GM23338 (cell line): ENCODE data around the gene MAST4.

Experiments used
- CTCF ChIP-seq, 2 experiments: fragments of 200-600 bp in 1 of 2; sonication (generic) in 1 of 2; conservative IDR thresholded peaks; 2 replicates each; pipeline versions ENCODE4 v1.5.1 to v1.6.1; 2016 to 2017; ENCODE audit warnings: antibody characterized with exemption in 2 of 2, low read depth in 2 of 2, mild to moderate bottlenecking in 2 of 2, moderate library complexity in 1 of 2
- ETS1 ChIP-seq: IDR thresholded peaks from 2 replicates; pipeline ENCODE4 v1.6.1; 2016; ENCODE audit warnings: antibody characterized with exemption
- EZH2 ChIP-seq: fragments of 200-600 bp; sonication (generic); IDR thresholded peaks from one replicate; pipeline ENCODE4 v1.8.0; 2017; ENCODE audit warnings: antibody characterized with exemption, mild to moderate bottlenecking, low read depth; ENCODE audit not compliant: unreplicated experiment
- POLR2AphosphoS5 ChIP-seq: IDR thresholded peaks from 2 replicates; pipeline ENCODE4 v1.6.1; 2016; ENCODE audit warnings: antibody characterized with exemption, low read depth
- REST ChIP-seq: IDR thresholded peaks from one replicate; pipeline ENCODE4 v1.6.1; 2018; ENCODE audit warnings: antibody characterized with exemption; ENCODE audit not compliant: unreplicated experiment
- TF ChIP-seq, protein P1 (sequence below): fragments of 250-450 bp; sonication (Bioruptor Pico); IDR thresholded peaks from 2 replicates; pipeline ENCODE4 v1.5.0; 2020; ENCODE audit warnings: mild to moderate bottlenecking, moderate library complexity

DNA sequence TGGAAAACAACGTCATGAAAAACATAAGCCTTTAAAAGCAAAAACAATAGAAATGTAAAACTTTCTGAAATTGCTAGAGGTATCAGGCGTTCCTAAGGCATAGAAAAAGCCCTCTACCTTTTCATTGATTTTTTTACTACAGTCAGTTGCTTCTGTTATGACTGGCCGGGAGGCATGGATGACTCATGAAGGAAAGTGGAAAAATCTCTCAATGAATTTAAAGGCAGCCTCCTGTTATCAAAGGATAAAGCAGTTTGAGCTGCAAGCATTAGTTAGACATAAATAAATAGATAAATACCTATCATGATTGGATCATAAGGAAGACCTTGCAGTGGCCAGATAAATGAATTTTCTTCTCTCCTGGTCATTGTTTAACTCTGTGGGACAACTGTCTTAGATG is 281.6 kb downstream of the MAST4 start:
- TF ChIP-seq REST (no peak), CTCF (conservative IDR thresholded peaks at IDR 0.05; ENCODE audit: low read depth in 2 of 2) (no peak), ETS1 (no peak), POLR2AphosphoS5 (no peak), EZH2 (no peak)
- TF ChIP-seq, protein P1, sequence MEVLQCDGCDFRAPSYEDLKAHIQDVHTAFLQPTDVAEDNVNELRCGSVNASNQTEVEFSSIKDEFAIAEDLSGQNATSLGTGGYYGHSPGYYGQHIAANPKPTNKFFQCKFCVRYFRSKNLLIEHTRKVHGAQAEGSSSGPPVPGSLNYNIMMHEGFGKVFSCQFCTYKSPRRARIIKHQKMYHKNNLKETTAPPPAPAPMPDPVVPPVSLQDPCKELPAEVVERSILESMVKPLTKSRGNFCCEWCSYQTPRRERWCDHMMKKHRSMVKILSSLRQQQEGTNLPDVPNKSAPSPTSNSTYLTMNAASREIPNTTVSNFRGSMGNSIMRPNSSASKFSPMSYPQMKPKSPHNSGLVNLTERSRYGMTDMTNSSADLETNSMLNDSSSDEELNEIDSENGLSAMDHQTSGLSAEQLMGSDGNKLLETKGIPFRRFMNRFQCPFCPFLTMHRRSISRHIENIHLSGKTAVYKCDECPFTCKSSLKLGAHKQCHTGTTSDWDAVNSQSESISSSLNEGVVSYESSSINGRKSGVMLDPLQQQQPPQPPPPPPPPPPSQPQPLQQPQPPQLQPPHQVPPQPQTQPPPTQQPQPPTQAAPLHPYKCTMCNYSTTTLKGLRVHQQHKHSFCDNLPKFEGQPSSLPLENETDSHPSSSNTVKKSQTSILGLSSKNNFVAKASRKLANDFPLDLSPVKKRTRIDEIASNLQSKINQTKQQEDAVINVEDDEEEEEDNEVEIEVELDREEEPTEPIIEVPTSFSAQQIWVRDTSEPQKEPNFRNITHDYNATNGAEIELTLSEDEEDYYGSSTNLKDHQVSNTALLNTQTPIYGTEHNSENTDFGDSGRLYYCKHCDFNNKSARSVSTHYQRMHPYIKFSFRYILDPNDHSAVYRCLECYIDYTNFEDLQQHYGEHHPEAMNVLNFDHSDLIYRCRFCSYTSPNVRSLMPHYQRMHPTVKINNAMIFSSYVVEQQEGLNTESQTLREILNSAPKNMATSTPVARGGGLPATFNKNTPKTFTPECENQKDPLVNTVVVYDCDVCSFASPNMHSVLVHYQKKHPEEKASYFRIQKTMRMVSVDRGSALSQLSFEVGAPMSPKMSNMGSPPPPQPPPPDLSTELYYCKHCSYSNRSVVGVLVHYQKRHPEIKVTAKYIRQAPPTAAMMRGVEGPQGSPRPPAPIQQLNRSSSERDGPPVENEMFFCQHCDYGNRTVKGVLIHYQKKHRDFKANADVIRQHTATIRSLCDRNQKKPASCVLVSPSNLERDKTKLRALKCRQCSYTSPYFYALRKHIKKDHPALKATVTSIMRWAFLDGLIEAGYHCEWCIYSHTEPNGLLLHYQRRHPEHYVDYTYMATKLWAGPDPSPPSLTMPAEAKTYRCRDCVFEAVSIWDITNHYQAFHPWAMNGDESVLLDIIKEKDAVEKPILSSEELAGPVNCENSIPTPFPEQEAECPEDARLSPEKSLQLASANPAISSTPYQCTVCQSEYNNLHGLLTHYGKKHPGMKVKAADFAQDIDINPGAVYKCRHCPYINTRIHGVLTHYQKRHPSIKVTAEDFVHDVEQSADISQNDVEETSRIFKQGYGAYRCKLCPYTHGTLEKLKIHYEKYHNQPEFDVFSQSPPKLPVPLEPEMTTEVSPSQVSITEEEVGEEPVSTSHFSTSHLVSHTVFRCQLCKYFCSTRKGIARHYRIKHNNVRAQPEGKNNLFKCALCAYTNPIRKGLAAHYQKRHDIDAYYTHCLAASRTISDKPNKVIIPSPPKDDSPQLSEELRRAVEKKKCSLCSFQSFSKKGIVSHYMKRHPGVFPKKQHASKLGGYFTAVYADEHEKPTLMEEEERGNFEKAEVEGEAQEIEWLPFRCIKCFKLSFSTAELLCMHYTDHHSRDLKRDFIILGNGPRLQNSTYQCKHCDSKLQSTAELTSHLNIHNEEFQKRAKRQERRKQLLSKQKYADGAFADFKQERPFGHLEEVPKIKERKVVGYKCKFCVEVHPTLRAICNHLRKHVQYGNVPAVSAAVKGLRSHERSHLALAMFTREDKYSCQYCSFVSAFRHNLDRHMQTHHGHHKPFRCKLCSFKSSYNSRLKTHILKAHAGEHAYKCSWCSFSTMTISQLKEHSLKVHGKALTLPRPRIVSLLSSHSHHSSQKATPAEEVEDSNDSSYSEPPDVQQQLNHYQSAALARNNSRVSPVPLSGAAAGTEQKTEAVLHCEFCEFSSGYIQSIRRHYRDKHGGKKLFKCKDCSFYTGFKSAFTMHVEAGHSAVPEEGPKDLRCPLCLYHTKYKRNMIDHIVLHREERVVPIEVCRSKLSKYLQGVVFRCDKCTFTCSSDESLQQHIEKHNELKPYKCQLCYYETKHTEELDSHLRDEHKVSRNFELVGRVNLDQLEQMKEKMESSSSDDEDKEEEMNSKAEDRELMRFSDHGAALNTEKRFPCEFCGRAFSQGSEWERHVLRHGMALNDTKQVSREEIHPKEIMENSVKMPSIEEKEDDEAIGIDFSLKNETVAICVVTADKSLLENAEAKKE (CRISPR knock-in tag), result no peak
